Thymus (tissue), 11 donors: ENCODE results near the gene RAPGEF2. TPM values are rescaled to one million over a fixed set of nuclear protein-coding genes. Genes with fewer than 3 reads are reported as not detected.
"Not testable (repeated sequence)": the region's sequence is repeated elsewhere in the genome, so short reads cannot be mapped to it uniquely, and the experiment has no call there.

Experiments used
- DNase-seq, 9 donors: peaks; one replicate each; pipeline ENCODE4 v3.0.0-alpha.2; 2013; ENCODE audit warnings: low spot score in 9 of 9, low read depth in 6 of 9, missing footprints in 1 of 9
- H3K27ac ChIP-seq, 2 donors: one replicate each; pipeline ENCODE4 v1.5.1; 2013; ENCODE audit warnings: control low read depth in 1 of 2, low read depth in 1 of 2, low read length in 1 of 2, mild to moderate bottlenecking in 1 of 2, moderate library complexity in 1 of 2
- H3K27me3 ChIP-seq, 2 donors: one replicate each; pipeline ENCODE4 v1.5.1; 2013; ENCODE audit warnings: low read length in 1 of 2; ENCODE audit not compliant: control insufficient read depth in 2 of 2, insufficient read depth in 1 of 2
- H3K36me3 ChIP-seq, 2 donors: one replicate each; pipeline ENCODE4 v1.5.1; 2013; ENCODE audit warnings: low read length in 1 of 2, mild to moderate bottlenecking in 1 of 2, moderate library complexity in 1 of 2; ENCODE audit not compliant: control insufficient read depth in 2 of 2, insufficient read depth in 2 of 2
- H3K4me1 ChIP-seq, 2 donors: one replicate each; pipeline ENCODE4 v1.5.1; 2013; ENCODE audit warnings: low read length in 2 of 2; ENCODE audit not compliant: control insufficient read depth in 2 of 2, insufficient read depth in 2 of 2
- H3K4me3 ChIP-seq, 2 donors: one replicate each; pipeline ENCODE4 v1.5.1; 2013; ENCODE audit warnings: low read length in 2 of 2, control low read depth in 1 of 2, mild to moderate bottlenecking in 1 of 2
- H3K9me3 ChIP-seq, 2 donors: one replicate each; pipeline ENCODE4 v1.5.1; 2013; ENCODE audit warnings: low read length in 1 of 2, mild to moderate bottlenecking in 1 of 2; ENCODE audit not compliant: control insufficient read depth in 2 of 2, insufficient read depth in 1 of 2
- WGBS: extraction: QIAGEN DNeasy Blood & Tissue Kit; methylation state at CpG from one replicate; pipeline ENCODE4 v1.1.7; 2013; 5-methylcytosine and 5-hydroxymethylcytosine counted together
- polyA plus RNA-seq: library from polyadenylated mRNA; stranded (reverse); fragments of 200-250 nt; gene quantifications from one replicate; pipeline ENCODE4 v1.2.3, GENCODE V29; 2013
- total RNA-seq: library from RNA; stranded (reverse); fragments of 120-200 nt; gene quantifications from one replicate; pipeline ENCODE4 v1.2.4, GENCODE V29; 2013
- donor health status: healthy.

The RAPGEF2 gene
- total and polyA plus RNA-seq, 2 donors: 7.9 to 23.6 TPM

DNA sequence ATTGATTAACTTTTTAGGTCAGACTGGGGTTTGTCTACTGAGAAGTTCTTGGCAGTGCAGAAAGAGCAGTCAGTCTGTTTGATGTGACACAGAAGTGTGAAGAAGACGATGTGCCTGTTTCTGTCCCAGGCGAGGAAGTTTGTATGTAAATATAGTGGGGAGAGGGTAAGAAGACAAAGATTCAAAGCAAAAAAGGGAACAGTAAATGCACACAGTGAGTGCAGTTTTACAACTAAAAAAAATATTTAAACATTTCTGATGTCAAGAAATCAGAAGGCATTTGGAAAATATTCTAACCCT is 264.9 kb downstream of the RAPGEF2 start:
- Histone ChIP-seq H3K27me3 (no peaks in the 10 kb centered on the region), H3K4me3 (no peak overlapping the region), H3K27ac (no peak overlapping the region), H3K36me3 (no peaks in the 10 kb centered on the region), H3K9me3 (peaks cover 0 to 4% of the 10 kb centered on the region in 2 donors), H3K4me1 (peaks cover 0 to 2% of the 10 kb centered on the region in 2 donors)
- WGBS: 40% methylated on average over 2 of the region's 2 CpGs
- no peak for DNase-seq

DNA sequence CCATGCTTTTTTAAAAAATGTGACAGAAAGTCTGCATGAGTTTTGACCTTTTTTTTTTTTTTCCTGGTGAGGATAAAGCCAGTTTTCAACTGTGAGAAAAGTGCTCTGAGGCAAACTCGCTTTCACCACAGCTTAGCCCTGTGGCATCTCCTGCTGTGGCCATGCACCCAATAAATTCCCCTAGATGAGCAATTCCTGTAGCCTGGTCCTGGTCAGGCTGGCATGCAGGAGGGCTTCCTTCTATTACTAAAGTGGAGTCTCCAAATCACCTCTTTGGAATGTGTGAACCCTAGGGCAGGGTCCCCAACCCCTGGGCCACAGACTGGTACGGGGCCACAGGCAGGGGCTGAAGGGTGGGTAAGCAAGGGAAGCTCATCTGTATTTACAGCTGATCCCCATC is 265.4 kb downstream of the RAPGEF2 start:
- Histone ChIP-seq H3K27me3 (no peaks in the 10 kb centered on the region), H3K36me3 (no peaks in the 10 kb centered on the region), H3K4me3 (no peak overlapping the region), H3K9me3 (peaks cover 0 to 4% of the 10 kb centered on the region in 2 donors), H3K27ac (no peak overlapping the region), H3K4me1 (peaks cover 0 to 2% of the 10 kb centered on the region in 2 donors)
- DNase-seq: no peak
- 92% methylated on average over 2 of the region's 2 CpGs for WGBS

DNA sequence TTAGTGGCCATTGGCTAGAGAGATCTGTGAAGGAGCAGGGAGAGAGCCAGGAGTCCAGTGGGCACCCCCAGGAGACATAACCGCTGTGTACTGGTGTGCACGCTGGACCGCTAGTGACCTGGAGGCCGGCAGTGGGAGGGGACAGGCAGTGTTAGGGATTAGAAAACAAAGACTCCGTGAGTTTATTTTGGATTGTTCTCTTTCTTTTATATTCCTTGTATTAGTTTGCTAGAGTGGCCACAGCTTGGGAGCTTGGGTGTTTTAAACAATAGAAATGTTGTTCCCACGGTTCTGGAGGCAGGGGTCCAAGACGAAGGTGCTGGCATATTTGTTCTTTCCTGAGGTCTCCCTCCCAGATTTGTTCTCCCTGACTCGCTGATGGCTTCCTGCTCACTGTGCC is 266.4 kb downstream of the RAPGEF2 start:
- H3K36me3 ChIP-seq: no peaks in the 10 kb centered on the region
- peaks cover 0 to 2% of the 10 kb centered on the region in 2 donors for H3K4me1 ChIP-seq
- no peaks in the 10 kb centered on the region for H3K27me3 ChIP-seq
- no peak for DNase-seq
- H3K27ac ChIP-seq: no peak overlapping the region
- H3K4me3 ChIP-seq: no peak overlapping the region
- 98% methylated on average over 8 of the region's 8 CpGs for WGBS
- peaks cover 0 to 4% of the 10 kb centered on the region in 2 donors for H3K9me3 ChIP-seq

GRCh38 chr4:159370286-159370685 is 267.4 kb downstream of the RAPGEF2 start:
- Histone ChIP-seq H3K4me3 (no peak overlapping the region), H3K36me3 (no peaks in the 10 kb centered on the region), H3K9me3 (peaks cover 0 to 4% of the 10 kb centered on the region in 2 donors), H3K27me3 (no peaks in the 10 kb centered on the region), H3K4me1 (peaks cover 0 to 2% of the 10 kb centered on the region in 2 donors), H3K27ac (no peak overlapping the region)
- no peak for DNase-seq
- WGBS: 94% methylated on average over 1 of the region's 1 CpG

DNA sequence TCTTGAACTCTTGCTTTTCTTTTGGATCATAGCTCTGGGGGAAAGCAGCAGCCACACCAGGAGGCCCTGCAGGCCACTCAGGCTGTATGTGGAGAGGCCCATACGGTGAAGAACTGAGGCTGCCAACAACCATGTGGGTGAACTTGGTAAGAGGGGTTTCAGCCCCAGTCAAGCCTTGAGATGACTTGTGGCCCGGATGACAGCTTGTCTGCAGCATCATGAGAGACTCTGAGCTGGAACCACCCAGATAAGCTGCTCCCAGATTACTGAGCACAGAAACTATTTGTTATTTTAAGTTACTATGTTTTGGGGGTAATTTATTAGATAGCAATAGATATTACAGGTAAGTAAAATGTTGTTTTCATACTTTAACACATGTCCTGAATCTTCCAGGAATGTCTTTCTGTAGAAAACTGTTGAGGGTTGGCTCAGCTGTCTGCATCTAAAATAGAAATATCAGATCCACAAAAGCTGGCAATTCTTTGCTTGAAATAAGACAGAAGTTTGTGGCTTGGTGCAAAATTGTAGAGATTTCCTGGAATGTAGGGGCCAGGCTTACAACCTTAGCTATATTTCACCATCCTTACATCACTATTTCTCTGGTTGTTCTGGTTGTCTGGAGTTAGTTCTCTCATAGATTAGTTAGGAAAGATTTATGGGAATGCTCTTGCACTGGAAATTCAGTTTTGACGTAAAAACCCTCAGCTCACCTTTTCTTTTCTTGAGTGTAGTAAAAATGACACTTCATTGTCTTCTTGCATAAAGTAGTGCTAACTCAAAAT is 272.1 kb downstream of the RAPGEF2 start:
- Histone ChIP-seq H3K36me3 (no peaks in the 10 kb centered on the region), H3K4me1 (no peaks in the 10 kb centered on the region), H3K4me3 (no peak overlapping the region), H3K27me3 (no peaks in the 10 kb centered on the region), H3K27ac (no peak overlapping the region), H3K9me3 (peaks cover 0 to 9% of the 10 kb centered on the region in 2 donors)
- 80% methylated on average over 3 of the region's 3 CpGs for WGBS
- no peak for DNase-seq

DNA sequence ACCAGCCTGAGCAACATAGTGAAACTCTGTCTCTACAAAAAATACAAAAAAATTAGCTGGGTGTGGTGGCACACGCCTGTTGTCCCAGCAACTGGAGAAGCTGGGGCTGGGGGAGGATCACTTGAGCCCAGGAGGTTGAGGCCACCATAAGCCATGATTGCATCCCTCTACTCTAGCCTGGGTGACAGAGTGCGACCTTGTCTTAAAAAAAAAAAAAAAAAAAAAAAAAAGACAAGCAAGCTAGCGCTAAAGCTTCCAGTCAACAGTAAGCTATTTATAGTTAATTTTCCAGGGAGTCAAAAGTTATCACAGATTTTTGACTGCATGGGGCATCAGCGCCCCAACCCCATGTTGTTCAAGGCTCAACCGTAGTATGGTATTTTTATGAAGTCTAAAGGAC is 273.4 kb downstream of the RAPGEF2 start:
- 98% methylated on average over 5 of the region's 5 CpGs for WGBS
- no peaks in the 10 kb centered on the region for H3K27me3 ChIP-seq
- no peak overlapping the region for H3K4me3 ChIP-seq
- no peaks in the 10 kb centered on the region for H3K36me3 ChIP-seq
- no peak for DNase-seq
- peaks cover 0 to 9% of the 10 kb centered on the region in 2 donors for H3K9me3 ChIP-seq
- no peak overlapping the region for H3K27ac ChIP-seq
- H3K4me1 ChIP-seq: no peaks in the 10 kb centered on the region

- H3K4me1 ChIP-seq: no peaks in the 10 kb centered on the region
- no peak overlapping the region for H3K4me3 ChIP-seq
- 96% methylated on average over 28 of the region's 28 CpGs for WGBS
- H3K27me3 ChIP-seq: no peaks in the 10 kb centered on the region
- H3K36me3 ChIP-seq: no peaks in the 10 kb centered on the region
- DNase-seq: no peak
- peaks cover 0 to 9% of the 10 kb centered on the region in 2 donors for H3K9me3 ChIP-seq
- no peak overlapping the region for H3K27ac ChIP-seq
Measured at GRCh38 chr4:159378056-159378616, 275.3 kb downstream of the RAPGEF2 start.

- not testable (repeated sequence) for H3K27me3 ChIP-seq, H3K4me3 ChIP-seq, H3K36me3 ChIP-seq, H3K27ac ChIP-seq, H3K4me1 ChIP-seq, H3K9me3 ChIP-seq, DNase-seq
- 71% methylated on average over 10 of the region's 10 CpGs for WGBS
Measured at GRCh38 chr4:159379064-159379463, 276.2 kb downstream of the RAPGEF2 start.

- H3K27me3 ChIP-seq: no peaks in the 10 kb centered on the region
- DNase-seq: no peak
- no peaks in the 10 kb centered on the region for H3K36me3 ChIP-seq
- no peak overlapping the region for H3K4me3 ChIP-seq
- no peaks in the 10 kb centered on the region for H3K4me1 ChIP-seq
- no peak overlapping the region for H3K27ac ChIP-seq
- H3K9me3 ChIP-seq: peaks cover 0 to 9% of the 10 kb centered on the region in 2 donors
- WGBS: 96% methylated on average over 2 of the region's 2 CpGs
Measured at GRCh38 chr4:159379836-159380235, 277.0 kb downstream of the RAPGEF2 start.
